HepG2 (cell line): Measurements from ENCODE around the gene LRRC8C.

Experiments used
- CEBPB ChIP-seq: IDR thresholded peaks from 2 replicates; pipeline ENCODE4 v1.6.1; 2011; ENCODE audit warnings: low read depth, low read length, improper control_type of control experiment, borderline replicate concordance
- ELF1 ChIP-seq: sonication (generic); formaldehyde crosslinking; IDR thresholded peaks from 2 replicates; pipeline ENCODE4 v1.4.0; 2020; ENCODE audit warnings: missing genetic modification reagents
- SOX5 ChIP-seq: IDR thresholded peaks from 2 replicates; pipeline ENCODE4 v1.6.1; 2016; ENCODE audit warnings: borderline replicate concordance

DNA sequence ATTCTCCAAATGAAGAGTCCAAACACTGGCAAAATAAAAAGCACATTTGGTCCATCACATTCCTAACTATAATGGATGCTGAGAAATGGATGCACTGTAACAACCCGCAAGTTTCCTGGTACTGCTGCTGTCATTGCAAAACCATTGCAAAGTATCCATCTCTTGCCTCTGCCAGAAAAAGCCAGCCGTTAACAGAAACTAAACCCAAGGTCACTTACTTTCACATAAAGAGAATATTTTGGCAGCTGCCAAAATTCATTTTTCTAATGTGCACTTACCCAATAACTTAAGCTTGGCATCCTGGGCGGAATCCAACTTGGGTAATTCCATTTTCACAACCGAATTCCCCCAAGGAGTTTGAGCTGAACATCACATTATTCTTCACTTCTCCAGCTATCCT is 110.9 kb downstream of the LRRC8C start:
- TF ChIP-seq SOX5 (CRISPR knock-in tag) (no peak), CEBPB (no peak), ELF1 (CRISPR knock-in tag) (no peak)
